Liver (tissue), 3 donors: ENCODE data around the gene HPD.

Experiments
- CTCF ChIP-seq: fragments of 150-350 bp; IDR thresholded peaks from 2 replicates; pipeline ENCODE4 v1.5.1; 2017; ENCODE audit warnings: improper control_type of control experiment, low read depth, low read length; ENCODE audit not compliant: missing input control
- TAF1 ChIP-seq: conservative IDR thresholded peaks from 2 replicates; pipeline ENCODE4 v1.6.1; 2016; ENCODE audit warnings: antibody characterized with exemption, mild to moderate bottlenecking
- donor health status: healthy.
- donor health status: healthy.

GRCh38 chr12:121789800-121790728, 68.6 kb downstream of the HPD start:
- no peak for TF ChIP-seq CTCF
- TF ChIP-seq TAF1, result no peak
